ENCODE results near the gene COX4I1.
"Not testable (repeated sequence)": the region's sequence is repeated elsewhere in the genome, so short reads cannot be mapped to it uniquely, and the experiment has no call there.

Gene COX4I1

GRCh38 chr16:85824161-85825135 is 25.0 kb downstream of the COX4I1 start:
- no peak for DNase-seq

GRCh38 chr16:85825326-85825725 is 25.8 kb downstream of the COX4I1 start:
- DNase-seq: no peak

- no peak for DNase-seq
These were observed 27.3 kb downstream of the COX4I1 start for GRCh38 chr16:85826686-85827247.

GRCh38 chr16:85828166-85828565 is 28.7 kb downstream of the COX4I1 start:
- no peak for DNase-seq

- DNase-seq: no peak
These were observed 29.8 kb downstream of the COX4I1 start for GRCh38 chr16:85829171-85829719.

- no peak for DNase-seq
These were observed 30.4 kb downstream of the COX4I1 start for GRCh38 chr16:85829751-85830445.

GRCh38 chr16:85830821-85831220 is 31.3 kb downstream of the COX4I1 start:
- DNase-seq: no peak

- DNase-seq: no peak
These were observed 33.2 kb downstream of the COX4I1 start for GRCh38 chr16:85832570-85833218.

GRCh38 chr16:85833219-85833920 is 33.9 kb downstream of the COX4I1 start:
- no peak for DNase-seq

- no peak for DNase-seq
These were observed 35.2 kb downstream of the COX4I1 start for GRCh38 chr16:85834741-85835140.

- DNase-seq: no peak
These were observed 35.8 kb downstream of the COX4I1 start for GRCh38 chr16:85835227-85835751.

- DNase-seq: no peak
These were observed 36.6 kb downstream of the COX4I1 start for GRCh38 chr16:85835956-85836705.

GRCh38 chr16:85836706-85837582 is 37.4 kb downstream of the COX4I1 start:
- no peak for DNase-seq

GRCh38 chr16:85837654-85838053 is 38.2 kb downstream of the COX4I1 start:
- not testable (repeated sequence) for DNase-seq

GRCh38 chr16:85838381-85838780 is 38.9 kb downstream of the COX4I1 start:
- no peak for DNase-seq

- DNase-seq: no peak
These were observed 39.5 kb downstream of the COX4I1 start for GRCh38 chr16:85838876-85839585.

GRCh38 chr16:85839681-85840240 is 40.3 kb downstream of the COX4I1 start:
- DNase-seq: no peak

- DNase-seq: no peak
These were observed 40.9 kb downstream of the COX4I1 start for GRCh38 chr16:85840395-85840794.

- DNase-seq: no peak
These were observed 41.3 kb downstream of the COX4I1 start for GRCh38 chr16:85840801-85841200.

All from fibroblast of skin of back (primary cell).